ENCODE results near the gene PFN1. TPM values are rescaled to one million over a fixed set of nuclear protein-coding genes. Genes with fewer than 3 reads are reported as not detected.

Gene PFN1
- total and polyA plus RNA-seq, 10 of the 15 experiments (the other 5 are each of a cell fraction or from before 2014, with no cell fraction given): 154 to 3,892 (median 1,918) TPM

DNA sequence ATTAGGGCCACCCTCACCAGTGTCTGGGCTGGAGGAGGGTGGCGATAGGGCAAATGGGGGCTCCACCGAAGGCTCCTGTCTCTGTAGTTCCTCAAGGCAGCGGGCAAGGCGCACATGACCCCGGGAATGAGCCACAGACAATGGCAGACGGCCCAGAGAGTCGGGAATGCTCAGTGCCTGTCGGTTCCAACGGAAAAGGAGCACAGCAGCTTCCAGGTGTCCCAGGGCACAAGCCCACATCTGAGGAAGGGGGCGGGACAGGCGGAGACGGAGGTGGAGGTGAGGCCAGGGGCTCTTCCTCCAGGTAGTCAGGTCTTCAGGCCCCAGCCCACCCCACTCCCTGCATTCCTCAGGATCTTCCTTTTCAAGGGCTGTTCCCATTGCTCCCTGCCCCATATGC lies 24.4 kb upstream of the PFN1 start:
- Histone ChIP-seq H4K20me1 (ENCODE audit: control insufficient read depth, insufficient read depth) (no peaks in the 10 kb centered on the region), H3K27ac (ENCODE audit: control insufficient read depth, insufficient read depth) (no peak overlapping the region), H3K27me3 (replicated peaks in 1 of 2; ENCODE audit: control insufficient read depth in 2 of 2, insufficient read depth in 2 of 2, low read length in 1 of 2) (no peaks in the 10 kb centered on the region), H3K79me2 (ENCODE audit: control insufficient read depth, insufficient read depth, low read length) (peaks cover 16% of the 10 kb centered on the region), H2AFZ (ENCODE audit: control insufficient read depth, low read depth, low read length) (no peak overlapping the region), H3K9ac (ENCODE audit: control insufficient read depth, insufficient read depth, low read length) (no peak overlapping the region), H3K4me3 (no peak overlapping the region), H3K9me3 (replicated peaks; ENCODE audit: control insufficient read depth, insufficient read depth, low read length) (no peaks in the 10 kb centered on the region), H3K4me2 (ENCODE audit: control insufficient read depth, insufficient read depth) (no peak overlapping the region), H3K4me1 (ENCODE audit: control insufficient read depth, insufficient read depth, low read length) (peaks cover 11% of the 10 kb centered on the region), H3K36me3 (ENCODE audit: control insufficient read depth in 2 of 2, insufficient read depth in 2 of 2, low read length in 1 of 2) (peaks cover 17 to 18% of the 10 kb centered on the region in 2 experiments; a peak in 3 of 4 replicates)
- ChIA-PET RAD21 (ENCODE audit: unreplicated experiment) (no interaction called here), POLR2A (no interaction called here), CTCF (interaction anchor here (2.8 kb wide), 1 partner anchor 90 kb away, joined by 11 read pairs; no protein-coding TSS in a partner anchor), SMC1A (ENCODE audit: uncharacterized antibody, unreplicated experiment) (no interaction called here)
- ATAC-seq (no peak), FAIRE-seq (no peak), DNase-seq (ENCODE audit: low read depth, low spot score) (no peak)
- WGBS (ENCODE audit: insufficient coverage, insufficient replicate concordance, low lambda C conversion rate, missing lambda C conversion rate): 94% methylated on average over 12 of the region's 12 CpGs
- no TSS peak for BruUV-seq (replicated peaks)
- intact Hi-C loops (cut with micrococcal nuclease; ENCODE audit: unreplicated experiment): no loop called here
- TF ChIP-seq ETV6 (conservative IDR thresholded peaks at IDR 0.05 in 1 of 2, IDR thresholded peaks at IDR 0.05 in 1 of 2; ENCODE audit: borderline replicate concordance in 1 of 2, low read depth in 1 of 2) (no peak), ZZZ3 (IDR thresholded peaks at IDR 0.05; ENCODE audit: control insufficient read depth, insufficient read length, low read depth) (no peak), FOXM1 (IDR thresholded peaks at IDR 0.05; ENCODE audit: low read depth, low read length) (no peak), ZNF622 (IDR thresholded peaks at IDR 0.05) (no peak), ZNF217 (IDR thresholded peaks at IDR 0.05) (no peak), SREBF1 (IDR thresholded peaks at IDR 0.05; ENCODE audit: low read length) (no peak), IKZF1 (conservative IDR thresholded peaks at IDR 0.05) (no peak), ESRRA (IDR thresholded peaks at IDR 0.05; ENCODE audit: low read length) (no peak), PML (IDR thresholded peaks at IDR 0.05; ENCODE audit: low read length) (no peak), SRF (IDR thresholded peaks at IDR 0.05; ENCODE audit: low read depth in 2 of 2, low read length in 2 of 2) (no peak)
- in situ Hi-C loops (cut with MboI): no loop called here

Data from GM12878 (cell line).